Measurements from ENCODE around the gene OSBPL10. TPM values are rescaled to one million over a fixed set of nuclear protein-coding genes. Genes with fewer than 3 reads are reported as not detected.

Gene OSBPL10
- total RNA-seq, 1 experiment from 2014 or later = 75.8 TPM

DNA sequence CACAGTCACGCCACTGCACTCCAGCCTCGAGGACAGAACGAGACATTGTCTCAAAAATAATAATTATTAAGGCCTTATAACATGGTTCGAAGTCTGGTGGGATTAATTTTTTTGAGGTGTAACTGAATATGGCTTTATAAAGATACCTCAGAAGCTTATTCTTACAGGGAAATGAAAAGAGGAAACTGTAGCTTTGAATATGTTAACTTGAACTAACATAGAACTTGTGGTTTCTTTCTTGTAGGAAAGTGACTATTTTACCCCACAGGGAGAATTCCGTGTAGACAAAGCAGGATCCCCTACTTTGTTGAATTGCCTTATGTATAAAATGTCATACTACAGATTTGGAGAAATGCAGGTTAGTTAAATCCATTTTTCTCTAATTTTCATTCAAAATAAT is 352.0 kb downstream of the OSBPL10 start:
- in situ Hi-C loops (cut with HindIII; ENCODE audit: low sequenced_read_pairs) = no loop called here
- no peak for DNase-seq (ENCODE audit: low spot score)

DNA sequence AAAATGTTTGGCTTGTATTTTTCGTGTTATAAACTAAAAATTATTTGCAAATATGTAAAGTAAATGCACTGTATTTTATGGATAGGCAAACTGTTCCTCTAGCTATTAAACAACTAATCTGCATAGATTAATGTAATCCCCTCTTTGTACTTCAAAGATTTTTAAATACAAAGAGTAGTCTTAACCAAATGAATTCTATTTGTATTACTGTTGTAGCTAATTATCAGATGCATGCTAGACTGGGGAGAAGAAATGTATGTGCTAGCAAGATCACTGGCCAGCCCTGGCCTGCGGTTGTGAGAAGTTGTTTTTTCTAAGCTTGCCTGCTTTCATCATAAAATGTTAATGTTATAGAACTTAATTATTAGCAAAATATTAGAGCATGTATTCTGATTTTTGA is 355.7 kb downstream of the OSBPL10 start:
- DNase-seq (ENCODE audit: low spot score) = no peak
- in situ Hi-C loops (cut with HindIII; ENCODE audit: low sequenced_read_pairs) = no loop called here

DNA sequence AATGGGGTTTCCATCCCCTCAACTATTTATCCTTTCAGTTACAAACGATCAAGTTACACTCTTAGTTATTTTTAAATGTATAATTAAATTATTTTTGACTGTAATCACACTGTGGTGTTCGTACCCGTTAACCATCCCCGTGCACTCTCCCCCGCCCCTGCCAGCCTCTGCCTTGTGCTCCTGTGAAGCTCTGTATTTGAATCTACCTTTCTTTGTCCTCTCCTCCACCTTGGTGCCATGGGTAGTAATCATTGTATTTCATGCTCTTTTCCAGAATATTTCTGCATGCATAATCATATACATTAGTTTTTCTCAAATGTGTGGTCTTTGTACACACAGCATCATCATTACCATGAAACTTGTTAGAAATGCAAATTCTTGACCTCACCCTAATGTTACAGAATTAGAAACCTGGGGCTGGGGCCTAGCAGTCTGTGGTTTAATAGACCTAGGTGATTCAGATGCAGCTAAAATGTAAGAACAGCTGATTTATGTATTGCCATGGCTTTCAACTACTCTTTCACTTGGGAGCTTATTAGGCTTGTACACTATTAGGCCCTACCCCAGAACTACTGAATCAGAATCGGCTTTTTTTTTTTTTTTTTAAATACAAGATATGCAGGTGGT is 356.9 kb downstream of the OSBPL10 start:
- in situ Hi-C loops (cut with HindIII; ENCODE audit: low sequenced_read_pairs) = no loop called here
- no peak for DNase-seq (ENCODE audit: low spot score)

DNA sequence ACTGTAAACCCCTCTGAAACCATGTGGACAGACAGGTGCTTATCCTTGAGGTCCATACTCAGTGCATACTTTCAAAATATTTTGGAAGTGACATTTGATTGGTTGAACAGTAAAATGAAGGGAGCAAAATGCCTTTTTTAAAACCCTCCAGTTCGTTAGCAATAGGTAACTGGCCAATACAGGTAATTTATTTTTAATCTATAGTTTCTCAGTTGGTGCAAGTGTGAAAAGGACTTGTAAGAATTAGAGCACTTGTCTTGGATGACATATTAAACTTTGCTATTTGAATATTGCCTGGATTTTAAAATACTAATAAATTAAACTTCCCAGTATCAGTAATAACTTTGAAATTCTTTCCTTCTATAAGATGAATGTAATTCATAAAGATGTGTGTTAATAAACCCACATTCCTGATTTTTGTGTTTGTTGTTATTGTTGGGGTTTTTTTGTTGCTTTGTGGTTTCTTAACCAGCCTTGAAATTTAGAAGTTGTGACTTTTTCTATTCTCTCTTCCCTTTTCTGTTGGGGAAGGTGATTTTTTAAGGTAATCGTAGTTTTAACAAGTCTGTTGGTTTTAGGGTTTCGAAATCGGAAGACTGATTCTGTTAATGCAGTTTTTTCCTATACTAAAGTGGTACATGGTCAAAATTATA is 358.3 kb downstream of the OSBPL10 start:
- in situ Hi-C loops (cut with HindIII; ENCODE audit: low sequenced_read_pairs) = no loop called here
- no peak for DNase-seq (ENCODE audit: low spot score)

DNA sequence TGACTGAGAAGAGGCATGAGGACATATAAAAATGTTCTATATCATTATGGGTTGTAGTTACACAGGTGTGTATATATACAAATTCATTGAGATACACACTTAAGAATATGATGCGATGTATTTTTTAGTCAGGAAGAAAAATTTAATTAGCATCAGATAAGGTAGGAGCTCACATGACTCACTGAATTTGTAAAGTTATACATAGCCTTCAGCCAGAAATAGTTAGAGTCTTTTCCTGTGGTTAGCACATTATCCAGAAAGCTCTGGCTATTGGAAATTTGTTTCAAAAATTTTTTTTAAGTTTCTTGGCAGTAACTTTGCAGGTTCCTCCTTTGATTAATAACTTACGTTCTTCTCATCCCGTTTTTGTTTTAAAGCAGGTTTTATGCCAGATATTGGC is 359.7 kb downstream of the OSBPL10 start:
- in situ Hi-C loops (cut with HindIII; ENCODE audit: low sequenced_read_pairs) = no loop called here
- DNase-seq (ENCODE audit: low spot score) = no peak

DNA sequence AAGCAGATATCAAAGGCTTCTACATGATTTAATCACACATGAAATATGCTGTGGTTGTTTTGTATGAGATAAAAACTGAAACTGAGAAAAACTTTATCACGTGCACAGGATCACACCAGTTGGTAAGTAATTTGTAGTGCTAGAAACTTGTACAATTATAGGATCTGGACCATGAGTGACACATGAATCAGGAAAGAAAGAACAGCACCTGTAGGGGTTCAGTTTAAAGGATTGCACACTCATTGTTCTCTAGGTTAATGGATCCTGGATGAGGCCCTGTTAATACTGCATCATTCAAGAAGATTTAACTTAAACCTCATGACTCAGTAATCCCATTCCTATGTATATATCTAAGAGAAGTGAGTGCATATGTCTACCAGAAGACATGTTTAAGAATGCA is 360.4 kb downstream of the OSBPL10 start:
- in situ Hi-C loops (cut with HindIII; ENCODE audit: low sequenced_read_pairs) = no loop called here
- DNase-seq (ENCODE audit: low spot score) = no peak

DNA sequence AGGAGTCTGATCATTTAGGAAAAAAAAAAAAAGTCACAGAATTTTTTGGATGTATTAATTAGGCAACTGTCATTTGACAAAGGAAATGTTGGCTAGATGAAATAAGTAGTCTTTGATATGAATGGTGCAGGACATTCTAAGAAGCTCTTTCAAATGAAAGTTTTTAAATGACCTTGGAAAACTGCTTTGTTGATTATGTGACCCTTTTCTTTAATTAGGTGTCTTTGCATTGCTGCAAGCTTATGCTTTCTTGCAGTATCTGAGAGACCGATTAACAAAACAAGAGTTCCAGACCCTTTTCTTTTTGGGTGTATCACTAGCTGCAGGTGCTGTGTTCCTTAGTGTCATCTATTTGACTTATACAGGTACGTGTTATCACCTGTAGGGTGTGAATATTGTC is 364.4 kb downstream of the OSBPL10 start:
- in situ Hi-C loops (cut with HindIII; ENCODE audit: low sequenced_read_pairs) = no loop called here
- DNase-seq (ENCODE audit: low spot score) = no peak

DNA sequence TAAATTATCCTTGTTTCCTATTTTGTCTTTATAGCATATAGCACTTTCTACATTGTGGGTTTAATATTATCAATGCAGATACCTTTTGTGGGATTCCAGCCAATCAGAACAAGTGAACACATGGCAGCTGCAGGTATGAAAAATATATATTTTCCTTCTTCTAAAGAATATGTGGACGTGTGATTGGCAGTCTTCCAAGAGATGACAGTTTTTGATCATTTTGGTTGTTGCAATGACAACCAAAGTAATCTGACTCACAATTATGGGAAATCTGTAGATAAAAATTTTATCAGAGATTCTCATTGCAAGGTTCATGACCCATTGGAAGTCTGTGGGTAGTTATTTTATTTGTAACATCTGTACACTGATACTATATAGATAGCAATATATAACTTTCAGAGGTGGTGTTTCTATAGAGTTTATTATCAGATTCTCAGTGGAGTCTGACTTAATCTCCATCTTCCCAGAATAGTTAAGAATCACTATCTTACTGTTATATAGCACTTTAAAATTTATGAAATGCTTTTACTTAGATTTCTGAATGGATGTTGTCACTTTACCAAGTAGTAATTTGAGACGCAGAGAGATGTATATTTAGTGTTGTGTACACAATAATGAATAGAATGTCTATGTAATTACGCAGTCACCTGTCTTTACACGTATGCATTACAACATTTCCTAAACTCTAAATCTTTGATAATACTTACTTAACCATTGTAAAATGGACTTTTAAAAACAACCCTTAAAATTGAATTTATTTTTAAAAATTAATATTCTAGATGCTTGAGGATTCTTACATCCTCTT is 365.8 kb downstream of the OSBPL10 start:
- in situ Hi-C loops (cut with HindIII; ENCODE audit: low sequenced_read_pairs) = no loop called here
- no peak for DNase-seq (ENCODE audit: low spot score)

DNA sequence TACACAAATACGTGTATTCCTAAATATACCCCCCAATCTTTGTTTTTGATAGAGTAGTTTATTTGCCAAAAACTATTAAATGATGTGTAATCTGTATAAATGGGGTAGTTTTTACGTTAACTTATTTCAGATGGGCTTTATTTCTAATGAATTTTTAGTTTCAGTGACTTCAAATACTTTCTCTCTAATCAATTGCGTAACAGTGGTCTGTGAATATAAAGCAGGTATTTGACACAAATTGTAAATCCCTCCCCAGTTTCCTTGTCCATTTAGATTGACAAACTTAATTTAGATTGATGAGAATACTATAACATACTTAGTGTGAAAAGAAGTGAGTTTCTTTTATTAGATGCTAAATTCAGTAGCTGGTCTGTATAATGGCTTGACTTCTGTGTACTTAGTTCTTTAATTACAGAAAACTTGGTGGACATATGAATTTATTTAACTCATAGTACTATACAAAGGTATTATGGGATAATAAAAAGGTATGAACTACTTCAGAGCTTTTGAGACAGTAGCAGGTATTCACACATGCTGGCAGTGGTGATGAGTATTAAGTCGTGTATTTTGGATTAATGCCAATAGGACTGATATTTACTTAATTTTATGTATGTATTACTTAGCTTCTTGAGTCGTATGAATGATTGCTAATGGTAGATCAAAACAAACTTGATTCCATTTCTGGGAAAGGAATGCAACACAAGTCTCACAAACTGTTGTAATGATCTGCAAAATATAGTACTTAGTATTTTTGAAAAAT is 366.7 kb downstream of the OSBPL10 start:
- DNase-seq (ENCODE audit: low spot score) = no peak
- in situ Hi-C loops (cut with HindIII; ENCODE audit: low sequenced_read_pairs) = no loop called here

DNA sequence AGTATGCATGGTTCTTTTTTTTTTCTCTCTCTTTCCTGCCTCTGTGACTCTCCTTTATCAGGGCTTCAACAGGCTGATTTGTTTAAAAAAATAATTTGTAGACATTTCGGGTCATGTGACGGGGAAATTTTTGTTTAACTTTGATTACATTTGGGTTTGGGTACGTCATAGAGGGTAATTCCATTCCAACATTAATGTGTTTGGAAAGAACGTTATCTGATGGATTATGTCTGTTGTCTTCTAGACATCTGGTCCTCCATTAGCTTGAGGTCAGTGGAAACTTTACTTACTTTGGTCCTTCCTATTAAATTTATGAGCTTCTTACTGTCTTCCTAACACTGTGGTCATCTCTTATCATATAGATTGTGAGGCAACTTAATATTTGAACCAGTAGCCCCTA is 367.4 kb downstream of the OSBPL10 start:
- DNase-seq (ENCODE audit: low spot score) = no peak
- in situ Hi-C loops (cut with HindIII; ENCODE audit: low sequenced_read_pairs) = no loop called here

DNA sequence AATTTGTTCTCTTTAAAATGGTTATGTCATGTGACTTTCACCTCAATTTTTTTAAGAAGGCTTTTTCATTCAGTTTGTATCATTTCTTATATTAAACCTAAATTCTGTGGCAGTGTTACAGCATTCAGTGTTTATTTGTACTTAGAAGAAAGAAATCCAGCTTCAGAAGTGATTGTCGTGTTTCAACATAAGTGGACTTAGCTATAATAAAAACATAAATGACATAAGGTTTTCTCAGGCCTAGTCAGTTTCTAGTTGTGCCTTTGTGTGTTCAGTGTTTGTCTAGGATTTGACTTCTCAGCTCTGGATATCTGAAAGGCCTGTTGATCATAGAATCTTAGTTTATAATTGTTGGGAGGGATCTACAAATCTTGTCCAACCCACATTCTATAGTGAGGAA is 367.9 kb downstream of the OSBPL10 start:
- in situ Hi-C loops (cut with HindIII; ENCODE audit: low sequenced_read_pairs) = no loop called here
- DNase-seq (ENCODE audit: low spot score) = no peak

Other genes with a start within 250 kb of the OSBPL10 start
- 4.1 and 8.1 TPM in 2 replicates for gene ZNF860, start 488 bp upstream of the OSBPL10 start, total RNA-seq (2014; rRNA removed; shearing (Covaris generic))
- gene GPD1L, start 125.4 kb upstream of the OSBPL10 start, total RNA-seq (2014; rRNA removed; shearing (Covaris generic)) = 12.9 and 18.9 TPM in 2 replicates